ENCODE results near the gene FRMD4A.
"Not testable (repeated sequence)": the region's sequence is repeated elsewhere in the genome, so short reads cannot be mapped to it uniquely, and the experiment has no call there.

The FRMD4A gene

DNA sequence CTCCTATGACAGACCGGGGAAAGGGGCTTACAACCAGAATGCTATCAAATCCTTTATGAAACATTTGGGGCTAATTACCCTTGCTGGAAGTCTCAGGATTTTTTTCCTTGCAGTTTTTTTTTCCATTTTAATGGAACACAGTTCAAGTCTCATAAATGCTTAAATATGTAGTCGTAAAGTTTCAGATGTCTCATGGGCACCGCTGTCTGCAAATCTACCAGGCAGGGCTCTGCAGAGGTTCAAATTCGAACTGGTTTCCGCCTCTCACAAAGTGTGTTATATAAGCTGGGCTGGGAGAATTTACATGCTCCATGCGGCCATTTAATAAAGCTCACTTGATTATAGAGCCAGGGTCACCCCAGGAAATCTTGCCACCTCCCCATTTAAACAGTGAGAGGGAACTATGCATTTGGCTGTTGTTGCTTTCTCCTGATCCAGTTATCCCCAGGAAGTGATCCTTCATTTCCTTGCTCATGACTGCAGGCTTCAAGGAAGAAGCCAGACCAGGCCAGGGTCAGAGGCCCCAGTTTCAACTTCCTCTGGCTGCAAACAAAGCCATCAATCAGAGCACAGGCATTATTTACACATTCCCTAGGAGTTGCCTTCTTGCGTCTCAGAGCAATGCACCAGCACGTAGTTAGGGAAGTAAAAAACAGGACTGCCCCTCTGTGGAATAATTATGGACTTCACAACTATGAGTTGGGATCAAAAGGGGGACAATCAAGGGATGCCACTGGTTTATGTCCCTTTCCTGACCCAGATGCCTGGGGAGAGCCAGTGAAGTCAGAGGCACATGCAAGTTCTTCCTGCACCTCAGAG is 385.1 kb downstream of the FRMD4A start:
- FAIRE-seq, result no peak
- DNase-seq (ENCODE audit: extremely low spot score, insufficient read length, low read depth), result no peak

DNA sequence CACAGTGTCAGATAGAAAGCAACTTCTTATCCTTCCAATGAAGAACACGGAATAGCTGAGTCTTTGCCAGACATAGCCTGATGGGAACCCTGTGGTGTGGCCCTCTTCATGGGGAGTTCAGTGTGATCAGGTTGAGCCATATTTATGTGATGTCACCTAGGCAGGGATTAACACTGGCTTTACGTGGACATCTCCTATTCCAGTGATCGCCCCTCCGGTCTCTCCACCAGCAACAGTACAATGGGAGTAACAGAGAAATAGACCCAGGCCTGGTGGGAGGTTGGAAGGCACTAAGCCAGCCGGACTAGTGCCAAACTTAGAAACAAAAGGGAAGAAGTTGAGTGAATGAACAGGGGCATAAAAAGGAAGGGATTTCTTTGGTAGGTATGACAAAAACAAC is 385.9 kb downstream of the FRMD4A start:
- FAIRE-seq (no peak), DNase-seq (ENCODE audit: extremely low spot score, insufficient read length, low read depth) (no peak)

DNA sequence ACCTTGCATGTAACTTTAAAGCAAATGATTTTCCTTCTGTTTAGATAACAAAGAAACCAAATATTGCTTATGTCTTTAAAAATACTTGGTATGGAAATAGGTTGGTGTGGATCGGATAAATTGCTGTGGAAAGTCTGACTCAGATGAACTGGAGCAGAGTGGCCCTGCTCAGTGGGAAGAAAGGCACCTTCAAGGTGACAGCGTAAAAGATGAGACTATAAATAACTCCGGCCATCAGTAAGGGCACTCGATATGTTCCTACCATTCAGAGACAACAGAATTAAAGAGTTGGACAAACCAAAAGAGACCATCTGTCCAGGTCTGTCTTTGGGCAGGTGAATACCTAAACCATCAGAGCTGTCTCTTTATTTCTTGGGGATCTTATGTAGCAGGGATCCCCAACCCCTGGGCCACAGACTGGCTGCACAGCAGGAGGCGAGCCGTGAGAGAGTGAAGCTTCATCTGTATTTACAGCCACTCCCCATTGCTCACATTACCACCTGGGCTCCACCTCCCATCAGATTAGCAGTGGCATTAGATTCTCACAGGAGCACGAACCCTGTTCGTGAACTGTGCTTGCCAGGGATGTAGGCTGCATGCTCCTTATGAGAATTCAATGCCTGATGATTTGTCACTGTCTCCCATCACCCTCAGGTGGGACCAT is 386.9 kb downstream of the FRMD4A start:
- DNase-seq (ENCODE audit: extremely low spot score, insufficient read length, low read depth) (no peak), FAIRE-seq (no peak)

DNA sequence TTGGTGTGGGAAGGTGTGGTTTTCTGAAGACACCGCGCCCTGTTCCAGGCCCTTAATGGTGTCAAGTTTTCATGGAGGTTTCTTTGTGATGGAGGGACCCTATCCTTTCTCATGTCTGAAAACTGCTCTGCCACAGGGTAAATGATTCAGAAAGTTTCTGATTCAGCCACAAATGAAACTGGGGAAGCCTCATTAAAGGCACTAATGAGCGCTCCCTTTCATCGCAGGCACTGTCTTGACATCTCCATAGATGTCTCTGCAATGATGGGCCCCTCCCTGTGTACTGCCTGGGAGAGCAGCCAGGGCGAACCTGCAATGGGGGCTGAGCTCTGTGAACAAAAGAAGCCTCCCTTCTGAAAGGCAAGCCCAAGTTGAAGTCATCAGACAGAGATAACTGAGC is 388.7 kb downstream of the FRMD4A start:
- FAIRE-seq (peak; percentile 59), DNase-seq (ENCODE audit: extremely low spot score, insufficient read length, low read depth) (no peak)

DNA sequence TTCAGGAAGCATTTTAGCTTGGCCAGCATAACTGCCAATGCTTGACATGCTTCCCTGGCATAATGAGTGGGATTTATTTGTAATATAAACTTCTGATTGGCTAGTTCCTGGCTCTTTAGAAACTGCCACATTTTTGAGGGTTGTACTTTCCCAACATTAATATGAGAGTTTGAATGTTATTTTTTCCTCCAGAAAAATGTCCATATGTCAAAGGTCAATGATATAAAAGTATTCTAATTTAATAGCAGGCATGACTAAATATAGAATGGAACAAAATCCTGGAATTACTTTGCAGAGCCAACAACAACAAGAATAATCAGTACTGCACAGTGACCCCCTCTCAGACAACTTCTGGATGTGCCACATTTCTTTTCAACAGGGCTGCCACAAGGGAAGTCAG is 391.3 kb downstream of the FRMD4A start:
- FAIRE-seq, result no peak
- no peak for DNase-seq (ENCODE audit: extremely low spot score, insufficient read length, low read depth)

DNA sequence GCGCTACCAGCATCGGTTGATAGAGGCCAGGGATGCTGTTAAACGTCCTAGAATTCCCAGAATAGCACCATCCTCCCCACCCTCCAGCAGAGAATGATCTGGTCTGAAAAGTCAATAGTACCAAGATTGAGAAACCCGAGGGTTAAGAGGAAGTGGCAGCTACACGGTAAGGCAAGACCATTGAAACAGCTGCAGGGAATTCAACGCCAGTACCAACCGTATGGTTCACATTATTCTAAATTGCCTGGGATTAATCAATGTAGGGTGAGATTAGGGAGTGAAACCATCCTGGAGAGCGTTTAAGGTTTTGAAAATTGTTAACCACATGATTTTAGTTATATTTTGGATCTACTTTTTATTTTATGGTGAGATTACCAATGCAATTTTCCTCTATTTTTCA is 391.8 kb downstream of the FRMD4A start:
- FAIRE-seq (no peak), DNase-seq (ENCODE audit: extremely low spot score, insufficient read length, low read depth) (no peak)

DNA sequence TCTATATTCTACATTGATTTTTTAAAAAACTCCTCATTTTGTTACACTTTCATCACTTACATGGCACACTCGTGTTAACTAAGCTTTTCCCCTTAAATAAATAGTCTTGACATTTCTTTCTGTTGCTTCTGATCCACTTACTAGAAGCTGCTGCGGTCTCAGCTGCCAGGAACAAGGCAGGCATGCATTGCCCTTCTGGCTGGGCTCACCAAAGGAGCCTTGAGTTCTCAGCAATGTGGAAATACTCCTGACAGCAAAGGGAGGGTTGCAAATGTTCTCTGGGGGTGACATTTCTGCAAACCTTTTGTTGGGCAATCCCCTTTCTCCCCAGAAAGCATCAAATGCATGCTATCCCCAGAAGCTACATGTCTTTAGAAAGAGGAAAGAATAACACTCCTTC is 393.9 kb downstream of the FRMD4A start:
- no peak for DNase-seq (ENCODE audit: extremely low spot score, insufficient read length, low read depth)
- no peak for FAIRE-seq

DNA sequence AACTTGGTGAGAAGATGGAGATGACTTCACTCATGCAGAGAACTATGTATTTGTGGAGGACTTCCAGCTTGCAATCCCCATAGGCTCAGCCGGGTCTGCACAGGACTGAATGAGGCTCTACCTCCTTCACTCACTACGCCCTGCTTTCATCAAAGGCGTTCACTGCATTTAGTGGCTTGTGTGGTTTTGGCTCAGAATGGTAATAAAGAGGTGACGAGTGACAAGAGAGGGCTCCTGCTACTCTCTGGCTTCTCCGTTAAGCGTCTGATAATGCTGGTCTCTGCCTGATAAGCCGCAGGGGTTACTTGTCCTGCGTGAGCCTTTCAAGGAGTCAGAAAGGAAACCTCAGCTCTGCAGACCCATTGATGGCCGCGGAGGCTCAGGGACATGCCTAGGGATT is 400.6 kb downstream of the FRMD4A start:
- DNase-seq (ENCODE audit: extremely low spot score, insufficient read length, low read depth), result no peak
- no peak for FAIRE-seq

DNA sequence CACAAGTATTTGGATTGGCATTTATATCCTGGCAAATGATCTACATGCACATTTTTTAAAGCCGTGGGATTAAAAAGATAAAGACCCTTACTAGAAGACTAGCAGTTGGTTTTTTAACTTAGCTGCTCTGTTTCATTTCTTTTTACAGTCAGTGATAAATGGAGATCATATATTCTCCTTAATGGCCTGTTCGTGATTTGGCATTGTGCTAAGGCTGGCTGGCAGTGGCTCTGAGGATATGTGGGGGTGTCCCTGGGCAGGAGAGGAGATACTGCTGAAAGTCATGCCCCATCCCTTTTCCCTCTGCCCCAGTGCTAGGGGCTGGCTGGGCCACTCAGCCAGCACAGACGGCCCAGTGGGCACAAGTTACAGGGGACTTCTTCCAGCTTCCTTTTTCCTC is 402.3 kb downstream of the FRMD4A start:
- no peak for DNase-seq (ENCODE audit: extremely low spot score, insufficient read length, low read depth)
- FAIRE-seq, result no peak

DNA sequence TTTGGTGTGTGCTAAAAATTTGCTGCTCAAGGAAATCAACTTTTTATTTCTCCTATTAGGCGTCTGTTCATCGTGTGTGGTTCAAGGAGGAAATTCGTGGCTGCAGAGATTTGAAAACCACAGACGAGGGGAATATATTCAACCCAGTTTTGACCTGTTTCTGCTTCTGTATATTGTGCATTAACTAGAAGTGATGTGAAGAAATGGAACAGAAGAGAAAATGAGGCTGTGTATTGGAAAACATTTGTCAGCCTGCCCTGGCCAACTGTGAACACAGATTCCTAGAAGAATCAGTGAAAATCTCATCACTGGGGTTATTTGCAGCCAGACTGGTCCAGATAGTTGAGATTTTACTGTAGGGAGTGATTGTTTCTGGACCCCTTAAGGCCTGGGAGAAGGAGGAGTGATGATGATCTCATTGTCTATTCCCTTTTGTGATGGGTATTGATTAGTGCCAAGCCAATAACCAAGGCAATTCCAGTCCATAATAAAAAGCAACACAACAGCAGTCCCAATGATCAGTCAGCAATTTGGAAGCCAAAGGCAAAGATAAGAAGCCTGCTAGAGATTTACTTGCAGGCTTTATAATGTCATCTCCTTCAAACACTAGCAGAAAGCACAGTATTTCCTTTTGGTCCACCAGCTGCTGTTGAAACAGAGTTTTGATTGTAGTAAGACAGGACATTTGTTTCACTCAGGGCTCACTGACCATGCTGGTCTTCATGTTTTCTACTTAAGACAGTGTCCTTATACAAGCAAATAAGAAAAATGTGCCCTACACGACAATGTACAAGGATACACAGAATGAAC is 404.5 kb downstream of the FRMD4A start:
- DNase-seq (ENCODE audit: extremely low spot score, insufficient read length, low read depth), result no peak
- peak; percentile 60 for FAIRE-seq

DNA sequence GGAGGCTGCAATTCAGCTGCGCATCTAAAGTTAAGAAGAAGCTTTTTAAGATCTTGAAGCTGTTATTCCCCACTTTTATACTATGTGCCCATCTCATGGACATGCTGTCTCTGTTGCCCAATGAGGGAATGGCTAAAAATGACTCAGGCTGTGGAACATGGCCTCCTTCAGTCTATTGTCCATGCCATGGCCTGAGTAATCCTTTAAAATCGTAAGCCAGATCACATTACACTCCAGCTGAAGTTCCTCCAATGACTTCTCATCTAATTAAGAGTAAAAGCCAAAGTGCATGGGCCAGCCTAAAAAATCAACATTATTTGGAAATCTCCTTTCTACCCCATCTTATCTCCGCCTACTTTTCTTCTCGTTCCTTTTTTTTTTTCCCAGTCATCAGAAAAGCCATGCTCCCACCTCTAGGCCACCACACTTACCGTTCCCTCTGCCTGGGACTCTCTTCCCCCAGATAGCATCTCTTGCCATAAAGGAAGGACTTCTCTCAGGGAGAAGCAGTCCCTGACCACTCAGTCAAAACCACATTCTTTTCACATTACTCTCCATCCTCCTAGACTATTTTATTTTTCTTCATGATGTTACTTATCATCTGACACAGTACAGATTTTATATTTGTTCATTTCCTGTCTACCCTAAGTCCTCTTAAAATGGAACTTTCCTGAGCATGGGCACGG is 406.5 kb downstream of the FRMD4A start:
- no peak for DNase-seq (ENCODE audit: extremely low spot score, insufficient read length, low read depth)
- FAIRE-seq, result no peak

DNA sequence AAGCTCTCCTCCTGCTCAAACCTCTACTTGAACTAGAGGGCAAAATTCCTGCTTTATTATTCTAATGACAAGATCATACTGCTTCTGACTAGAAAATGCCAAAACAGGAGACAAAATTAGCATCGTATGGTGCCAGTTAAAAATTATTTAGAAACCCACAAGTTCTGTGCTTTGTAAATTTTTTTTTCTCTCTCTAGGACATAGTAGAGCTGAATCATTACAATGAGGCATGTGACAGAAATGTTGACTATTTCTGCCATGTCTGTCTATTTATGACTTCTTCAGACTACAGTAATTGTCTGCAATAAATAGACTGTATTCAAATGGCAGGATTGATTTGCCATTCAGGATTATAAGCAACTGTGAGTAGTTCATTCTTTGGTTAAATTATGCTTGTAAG is 408.1 kb downstream of the FRMD4A start:
- no peak for FAIRE-seq
- no peak for DNase-seq (ENCODE audit: extremely low spot score, insufficient read length, low read depth)

DNA sequence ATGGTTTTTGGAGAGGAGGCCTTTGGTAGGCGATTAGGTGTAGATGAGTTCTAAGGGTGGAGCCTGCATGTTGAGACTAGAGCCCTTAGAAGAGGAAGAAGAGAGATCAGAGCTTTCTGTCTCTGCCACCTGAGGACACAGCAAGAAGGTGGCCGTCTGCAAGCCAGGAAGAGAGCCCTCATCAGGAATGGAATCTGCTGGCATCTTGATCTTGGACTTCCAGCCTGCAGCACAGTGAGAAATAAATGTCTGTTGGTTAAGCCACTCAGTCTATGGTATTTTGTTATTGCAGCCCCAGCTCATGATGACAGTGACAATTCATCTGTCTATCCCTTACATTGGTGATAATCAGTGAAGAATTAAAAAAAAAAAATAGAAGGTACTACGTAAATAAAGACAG is 408.8 kb downstream of the FRMD4A start:
- FAIRE-seq, result peak; percentile 5

DNA sequence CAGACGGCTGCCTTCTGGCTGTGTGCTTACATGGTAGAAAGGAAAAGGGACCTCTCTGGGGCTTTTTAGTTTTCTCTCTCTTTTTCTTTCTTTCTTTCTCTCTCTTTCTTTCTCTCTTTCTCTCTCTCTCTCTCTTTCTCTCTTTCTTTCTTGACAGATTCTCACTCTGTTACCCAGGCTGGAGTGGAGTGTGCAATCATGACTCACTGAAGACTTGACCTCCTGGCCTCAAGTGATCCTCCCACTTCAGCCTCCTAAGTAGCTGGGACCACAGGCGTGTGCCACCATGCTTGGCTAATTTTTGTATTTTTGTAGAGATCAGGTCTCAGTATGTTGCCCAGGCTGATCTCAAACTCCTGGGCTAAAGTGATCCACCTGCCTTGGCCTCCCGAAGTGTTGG is 409.6 kb downstream of the FRMD4A start:
- FAIRE-seq; DNase-seq (ENCODE audit: extremely low spot score, insufficient read length, low read depth): not testable (repeated sequence)

More for the DNA sequence above, 408.8 kb downstream of the FRMD4A start:
- no peak for DNase-seq (ENCODE audit: extremely low spot score, insufficient read length, low read depth)

DNA sequence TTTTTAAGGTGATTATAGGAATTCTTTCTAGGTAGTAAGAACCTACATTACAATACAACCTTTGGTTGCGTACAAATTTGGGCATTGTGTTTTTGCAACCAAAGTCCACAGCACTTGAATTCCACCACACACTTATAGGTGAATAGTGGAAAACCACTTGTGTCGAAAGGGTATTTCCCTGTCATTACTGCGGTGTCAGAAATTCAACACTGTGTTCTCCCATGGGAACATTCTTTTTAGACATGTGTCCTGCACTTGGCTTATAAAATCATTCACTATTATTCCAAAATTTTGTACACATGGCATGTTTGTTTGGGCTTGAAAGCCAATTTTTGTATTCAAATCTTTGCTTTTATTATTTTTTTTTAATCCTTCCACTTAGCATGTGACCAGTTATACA is 410.3 kb downstream of the FRMD4A start:
- DNase-seq (ENCODE audit: extremely low spot score, insufficient read length, low read depth), result no peak
- FAIRE-seq, result peak; percentile 50

DNA sequence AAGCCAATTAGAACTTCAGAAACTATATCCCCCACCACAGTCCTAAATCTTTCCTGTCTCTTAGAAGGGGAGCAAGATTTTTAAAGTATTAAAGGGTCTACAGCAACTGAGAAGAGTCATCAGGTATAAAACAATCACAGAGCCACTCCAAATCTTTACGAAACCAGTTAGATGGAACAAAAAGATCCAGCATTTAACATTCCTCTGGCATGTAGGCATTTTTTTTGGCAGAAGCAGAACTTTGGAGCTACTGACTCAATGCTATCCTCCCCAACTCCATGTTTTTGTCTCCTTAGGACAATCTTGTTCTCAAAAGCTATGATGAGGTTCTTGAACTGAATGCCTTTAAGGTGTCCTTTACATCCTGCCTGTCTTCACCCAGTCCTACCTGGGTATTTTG is 410.7 kb downstream of the FRMD4A start:
- DNase-seq (ENCODE audit: extremely low spot score, insufficient read length, low read depth), result no peak
- FAIRE-seq, result peak; percentile 52

DNA sequence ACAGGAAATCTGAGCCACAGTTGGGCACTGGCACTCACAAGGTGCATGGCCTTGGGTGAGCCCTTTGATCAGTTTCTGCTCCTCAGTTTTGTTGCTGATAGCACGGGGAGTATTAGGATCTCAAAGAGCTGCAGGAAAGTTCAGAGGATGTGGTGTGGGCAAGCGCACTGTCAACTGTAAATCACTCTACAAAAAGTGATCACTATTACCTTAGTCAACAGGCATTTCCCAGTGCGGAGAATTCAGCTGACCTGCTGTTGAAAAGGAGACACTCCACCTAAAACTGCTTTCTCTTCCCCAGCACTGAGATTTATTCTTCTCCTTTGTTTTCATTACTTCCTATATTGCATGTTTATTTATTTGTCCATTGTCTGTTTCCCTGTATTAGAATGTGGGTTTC is 412.9 kb downstream of the FRMD4A start:
- DNase-seq (ENCODE audit: extremely low spot score, insufficient read length, low read depth), result no peak
- no peak for FAIRE-seq

DNA sequence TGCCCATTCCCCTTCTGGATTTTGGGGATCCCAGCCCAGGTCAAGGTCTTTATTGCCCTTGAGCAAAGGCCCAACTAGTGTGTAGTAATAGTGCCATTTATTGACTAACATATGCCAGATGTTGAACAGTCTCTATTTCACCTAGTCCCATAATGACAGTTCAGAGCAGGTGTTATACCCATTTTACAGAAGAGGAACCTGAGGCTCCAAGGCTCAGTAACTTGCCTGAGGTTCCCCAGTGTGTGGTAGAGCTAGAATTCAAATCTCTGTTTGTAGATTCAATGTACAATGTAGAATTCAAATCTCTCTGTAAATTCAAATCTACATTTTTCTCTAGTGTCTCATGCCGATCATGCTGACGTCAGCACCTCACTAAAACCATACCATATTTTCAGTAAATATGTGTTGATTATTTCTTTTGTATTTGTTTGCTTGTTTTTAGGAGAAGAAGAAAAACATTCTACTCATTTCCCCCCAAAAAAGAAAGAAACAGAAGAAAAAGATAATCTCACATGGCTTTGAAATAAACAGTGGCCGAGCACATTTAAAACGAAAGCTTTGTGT is 414.3 kb downstream of the FRMD4A start:
- FAIRE-seq (peak; percentile 74), DNase-seq (ENCODE audit: extremely low spot score, insufficient read length, low read depth) (no peak)

DNA sequence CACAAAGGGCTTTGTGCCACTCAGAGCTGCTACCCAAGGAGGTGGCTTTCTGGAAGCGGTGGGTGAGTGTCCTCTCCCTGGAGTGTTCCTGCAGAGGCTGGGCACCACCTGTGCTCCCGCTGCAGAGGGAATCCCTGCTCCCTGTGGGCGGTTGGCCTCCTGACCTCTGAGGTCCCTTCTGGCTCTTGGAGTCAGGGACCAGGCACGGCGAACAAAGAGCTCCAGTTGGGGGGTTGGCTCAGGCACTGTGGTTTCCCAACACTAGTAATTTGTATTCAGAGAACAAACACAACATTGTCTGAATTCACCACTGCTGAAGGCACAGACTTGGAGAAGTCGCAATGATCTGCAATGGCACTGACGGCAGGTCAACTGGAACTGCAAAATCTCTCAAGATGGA is 415.0 kb downstream of the FRMD4A start:
- no peak for DNase-seq (ENCODE audit: extremely low spot score, insufficient read length, low read depth)
- no peak for FAIRE-seq

DNA sequence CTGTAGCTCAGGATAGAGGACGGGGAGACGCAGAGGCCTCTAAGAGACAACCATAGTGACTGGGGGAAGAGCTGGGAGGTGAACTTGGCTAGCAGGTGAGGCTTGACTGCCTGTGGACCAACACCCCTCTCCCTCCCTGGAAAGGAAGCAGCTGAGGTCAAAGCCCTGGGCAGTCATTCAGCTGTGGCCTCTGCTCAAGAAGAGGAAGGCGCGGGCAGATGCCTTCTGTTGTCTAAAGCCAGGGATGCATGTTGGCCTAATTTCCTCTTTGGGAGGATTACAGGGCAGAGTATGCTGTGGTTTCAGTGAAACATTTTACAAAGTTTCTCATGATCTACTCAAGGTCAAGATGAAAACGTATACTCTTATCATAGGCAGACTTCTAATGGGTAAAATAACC is 416.8 kb downstream of the FRMD4A start:
- DNase-seq (ENCODE audit: extremely low spot score, insufficient read length, low read depth), result no peak
- peak; percentile 60 for FAIRE-seq

Measured in GM18507 (cell line).